A549 (cell line): ENCODE results near the gene RRAS2. TPM values are rescaled to one million over a fixed set of nuclear protein-coding genes. Genes with fewer than 3 reads are reported as not detected.

Experiments used
- ATAC-seq, 2 experiments: fragments of 200-7000 bp in 1 of 2; fragments of >200 bp in 1 of 2; cut with Nextera tagmentation in 1 of 2; cut with Tn5 transposase in 1 of 2; 3 replicates each; pipeline versions ENCODE4 v1.8.0 to v1.9.1; 2018 to 2020; ENCODE audit warnings: mild to moderate bottlenecking in 1 of 2, moderate library complexity in 1 of 2
- CTCF ChIA-PET: fragments of 300-600 bp; sonication (Branson Sonifier 250); formaldehyde crosslinking; extraction: SDS; loops from one replicate; lab custom pipeline; 2021; ENCODE audit warnings: antibody characterized with exemption, inconsistent platforms; lab: Yijun Ruan, JAX
- POLR2A ChIA-PET: fragments of 350-600 bp; formaldehyde crosslinking; extraction: SDS; loops from one replicate; lab custom pipeline; 2021; ENCODE audit warnings: antibody characterized with exemption, inconsistent platforms; lab: Yijun Ruan, JAX
- DNase-seq, 2 experiments: peaks; one replicate each; pipeline versions ENCODE4 v3.0.0 to v3.0.0-alpha.2; 2011 to 2016; ENCODE audit warnings: low read depth in 1 of 2, low spot score in 1 of 2
- FAIRE-seq: peaks from 2 replicates; lab custom pipeline; 2011; peaks lifted over from hg19 to GRCh38; lab: Jason Lieb, UNC
- H3K27ac ChIP-seq, 2 experiments: fragments of >200 bp; sonication (Bioruptor Twin); formaldehyde crosslinking; 3 replicates each; pipeline ENCODE4 v1.5.1; 2016 to 2017
- H3K4me1 ChIP-seq: fragments of >200 bp; sonication (Bioruptor Twin); formaldehyde crosslinking; 3 replicates; pipeline ENCODE4 v1.6.1; 2016
- H3K4me2 ChIP-seq: fragments of >200 bp; sonication (Bioruptor Twin); formaldehyde crosslinking; 3 replicates; pipeline ENCODE4 v1.6.1; 2016
- H3K4me3 ChIP-seq: fragments of >200 bp; sonication (Bioruptor Twin); formaldehyde crosslinking; 3 replicates; pipeline ENCODE4 v1.5.1; 2016
- H3K9me3 ChIP-seq: fragments of >200 bp; sonication (Bioruptor Twin); formaldehyde crosslinking; 3 replicates; pipeline ENCODE4 v1.6.1; 2016
- ATOH8 ChIP-seq: fragments of 250-450 bp; sonication (Bioruptor Pico); IDR thresholded peaks from 2 replicates; pipeline ENCODE4 v1.5.0; 2020; ENCODE audit warnings: low read depth, mild to moderate bottlenecking, moderate library complexity
- CBX2 ChIP-seq: fragments of 200-600 bp; sonication (generic); IDR thresholded peaks from 2 replicates; pipeline ENCODE4 v1.6.1; 2016; ENCODE audit warnings: low read depth, mild to moderate bottlenecking, borderline replicate concordance
- CBX8 ChIP-seq: fragments of 200-600 bp; sonication (generic); IDR thresholded peaks from 2 replicates; pipeline ENCODE4 v1.6.1; 2016
- CHD4 ChIP-seq: fragments of 200-600 bp; sonication (generic); IDR thresholded peaks from 2 replicates; pipeline ENCODE4 v1.6.1; 2016; ENCODE audit warnings: antibody characterized with exemption, mild to moderate bottlenecking, borderline replicate concordance
- E2F6 ChIP-seq: IDR thresholded peaks from 2 replicates; pipeline ENCODE4 v1.6.1; 2012; ENCODE audit warnings: low read depth, borderline replicate concordance
- ELK1 ChIP-seq: fragments of 150-350 bp; IDR thresholded peaks from 2 replicates; pipeline ENCODE4 v1.6.1; 2014; ENCODE audit warnings: low read depth, mild to moderate bottlenecking, low read length
- FOXS1 ChIP-seq: fragments of 250-450 bp; sonication (Bioruptor Pico); IDR thresholded peaks from 2 replicates; pipeline ENCODE4 v1.5.0; 2020; ENCODE audit warnings: mild to moderate bottlenecking, moderate library complexity
- GATA3 ChIP-seq: IDR thresholded peaks from 2 replicates; pipeline ENCODE4 v1.6.1; 2012; ENCODE audit warnings: borderline replicate concordance
- HOXA7 ChIP-seq: fragments of 250-450 bp; sonication (Bioruptor Pico); IDR thresholded peaks from 2 replicates; pipeline ENCODE4 v1.5.0; 2020; ENCODE audit warnings: mild to moderate bottlenecking, moderate library complexity
- HOXB13 ChIP-seq: fragments of 250-450 bp; sonication (Bioruptor Pico); IDR thresholded peaks from 2 replicates; pipeline ENCODE4 v1.5.0; 2020; ENCODE audit warnings: low read depth, mild to moderate bottlenecking, moderate library complexity
- HOXB5 ChIP-seq: fragments of 250-450 bp; sonication (Bioruptor Pico); IDR thresholded peaks from 2 replicates; pipeline ENCODE4 v1.5.0; 2020; ENCODE audit warnings: mild to moderate bottlenecking, moderate library complexity
- JUN ChIP-seq, 2 experiments: fragments of >200 bp; sonication (Bioruptor Twin); formaldehyde crosslinking; IDR thresholded peaks; 2 replicates in 1 of 2; 3 replicates in 1 of 2; pipeline ENCODE4 v1.6.1; 2016 to 2017
- JUNB ChIP-seq: fragments of >200 bp; sonication (Bioruptor Twin); formaldehyde crosslinking; IDR thresholded peaks from 2 replicates; pipeline ENCODE4 v1.6.1; 2016
- MAFK ChIP-seq: fragments of 450-650 bp; IDR thresholded peaks from 2 replicates; pipeline ENCODE4 v1.6.1; 2014; ENCODE audit not compliant: partially characterized antibody
- MAZ ChIP-seq: fragments of 150-350 bp; IDR thresholded peaks from 2 replicates; pipeline ENCODE4 v1.6.1; 2014; ENCODE audit warnings: antibody characterized with exemption, low read depth, low read length, borderline replicate concordance
- MYC ChIP-seq: IDR thresholded peaks from 2 replicates; pipeline ENCODE4 v1.6.1; 2012; ENCODE audit warnings: mild to moderate bottlenecking, inconsistent platforms, low read length, improper control_type of control experiment, borderline replicate concordance
- NPAS2 ChIP-seq: fragments of 250-450 bp; sonication (Bioruptor Pico); IDR thresholded peaks from 2 replicates; pipeline ENCODE4 v1.8.0; 2022; ENCODE audit warnings: mild to moderate bottlenecking, moderate library complexity, borderline replicate concordance
- POLR2AphosphoS2 ChIP-seq: conservative IDR thresholded peaks from 2 replicates; pipeline ENCODE4 v1.6.1; 2012; ENCODE audit warnings: low read length, improper control_type of control experiment, inconsistent platforms
- RAD21 ChIP-seq, 2 experiments: fragments of >200 bp in 1 of 2; sonication (Bioruptor Twin) in 1 of 2; formaldehyde crosslinking in 1 of 2; IDR thresholded peaks in 1 of 2; conservative IDR thresholded peaks in 1 of 2; 2 replicates in 1 of 2; 3 replicates in 1 of 2; pipeline ENCODE4 v1.6.1; 2012 to 2018; ENCODE audit warnings: inconsistent platforms in 1 of 2
- RCOR1 ChIP-seq: fragments of 150-350 bp; IDR thresholded peaks from 2 replicates; pipeline ENCODE4 v1.6.1; 2014; ENCODE audit warnings: antibody characterized with exemption, low read length, low read depth
- RFX5 ChIP-seq: fragments of 450-650 bp; IDR thresholded peaks from 2 replicates; pipeline ENCODE4 v1.7.1; 2014; ENCODE audit warnings: antibody characterized with exemption, mild to moderate bottlenecking, moderate library complexity
- SREBF2 ChIP-seq: fragments of 450-650 bp; IDR thresholded peaks from 2 replicates; pipeline ENCODE4 v1.6.1; 2014; ENCODE audit warnings: mild to moderate bottlenecking, moderate library complexity
- ZFP36 ChIP-seq: fragments of 450-650 bp; IDR thresholded peaks from 2 replicates; pipeline ENCODE4 v1.6.1; 2014; ENCODE audit warnings: borderline replicate concordance; ENCODE audit not compliant: partially characterized antibody
- ZNF302 ChIP-seq: fragments of 250-450 bp; sonication (Bioruptor Pico); IDR thresholded peaks from 2 replicates; pipeline ENCODE4 v1.9.0; 2021; ENCODE audit warnings: inconsistent platforms, mild to moderate bottlenecking, moderate library complexity
- WGBS: methylation state at CpG from one replicate; pipeline ENCODE4 v1.1.6; 2017; ENCODE audit errors: missing lambda C conversion rate; 5-methylcytosine and 5-hydroxymethylcytosine counted together
- polyA plus RNA-seq, 4 experiments: library from polyadenylated mRNA; depleted of rRNA in 3 of 4; stranded (reverse); fragments of >200 nt; fragmentation: RNase III in 1 of 4; extraction: RNeasy Plus Mini Kit Qiagen cat#74134 plus additional on column Dnase treatment in 1 of 4; gene quantifications; 2 replicates in 3 of 4; 3 replicates in 1 of 4; pipeline ENCODE4 v1.2.3, GENCODE V29; 2011 to 2017
- TF ChIP-seq, protein P1 (sequence below): fragments of 200-600 bp; sonication (generic); IDR thresholded peaks from 2 replicates; pipeline ENCODE4 v1.6.1; 2016; ENCODE audit warnings: antibody characterized with exemption, mild to moderate bottlenecking, moderate library complexity

The RRAS2 gene
- polyA plus RNA-seq, 2 of the 4 experiments (the other 2 are of a cell fraction), result 37.9 to 48.2 TPM

DNA sequence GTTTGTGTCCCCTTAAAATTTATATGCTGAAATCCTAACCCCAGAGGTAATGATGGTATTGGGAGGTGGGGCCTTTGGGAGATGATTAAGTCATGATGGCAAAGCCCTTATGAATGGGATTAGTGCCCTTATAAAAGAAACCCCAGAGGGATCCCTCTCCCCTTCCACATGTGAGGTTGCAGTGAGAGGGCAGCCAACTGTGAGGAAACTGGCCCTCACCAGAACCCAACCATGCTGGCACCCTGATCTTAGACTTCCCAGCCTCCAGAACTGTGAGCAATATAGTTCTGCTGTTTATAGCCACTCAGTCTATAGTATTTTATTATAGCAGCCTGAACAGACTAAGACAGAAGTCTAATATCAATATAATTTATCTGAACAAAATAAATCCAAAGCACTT is 27.1 kb upstream of the RRAS2 start:
- Histone ChIP-seq H3K4me3 (no peak overlapping the region), H3K4me1 (peaks cover 16% of the 10 kb centered on the region), H3K4me2 (no peak overlapping the region), H3K9me3 (no peaks in the 10 kb centered on the region), H3K27ac (no peak overlapping the region)
- ATAC-seq (no peak), FAIRE-seq (no peak), DNase-seq (no peak)
- TF ChIP-seq, protein P1, sequence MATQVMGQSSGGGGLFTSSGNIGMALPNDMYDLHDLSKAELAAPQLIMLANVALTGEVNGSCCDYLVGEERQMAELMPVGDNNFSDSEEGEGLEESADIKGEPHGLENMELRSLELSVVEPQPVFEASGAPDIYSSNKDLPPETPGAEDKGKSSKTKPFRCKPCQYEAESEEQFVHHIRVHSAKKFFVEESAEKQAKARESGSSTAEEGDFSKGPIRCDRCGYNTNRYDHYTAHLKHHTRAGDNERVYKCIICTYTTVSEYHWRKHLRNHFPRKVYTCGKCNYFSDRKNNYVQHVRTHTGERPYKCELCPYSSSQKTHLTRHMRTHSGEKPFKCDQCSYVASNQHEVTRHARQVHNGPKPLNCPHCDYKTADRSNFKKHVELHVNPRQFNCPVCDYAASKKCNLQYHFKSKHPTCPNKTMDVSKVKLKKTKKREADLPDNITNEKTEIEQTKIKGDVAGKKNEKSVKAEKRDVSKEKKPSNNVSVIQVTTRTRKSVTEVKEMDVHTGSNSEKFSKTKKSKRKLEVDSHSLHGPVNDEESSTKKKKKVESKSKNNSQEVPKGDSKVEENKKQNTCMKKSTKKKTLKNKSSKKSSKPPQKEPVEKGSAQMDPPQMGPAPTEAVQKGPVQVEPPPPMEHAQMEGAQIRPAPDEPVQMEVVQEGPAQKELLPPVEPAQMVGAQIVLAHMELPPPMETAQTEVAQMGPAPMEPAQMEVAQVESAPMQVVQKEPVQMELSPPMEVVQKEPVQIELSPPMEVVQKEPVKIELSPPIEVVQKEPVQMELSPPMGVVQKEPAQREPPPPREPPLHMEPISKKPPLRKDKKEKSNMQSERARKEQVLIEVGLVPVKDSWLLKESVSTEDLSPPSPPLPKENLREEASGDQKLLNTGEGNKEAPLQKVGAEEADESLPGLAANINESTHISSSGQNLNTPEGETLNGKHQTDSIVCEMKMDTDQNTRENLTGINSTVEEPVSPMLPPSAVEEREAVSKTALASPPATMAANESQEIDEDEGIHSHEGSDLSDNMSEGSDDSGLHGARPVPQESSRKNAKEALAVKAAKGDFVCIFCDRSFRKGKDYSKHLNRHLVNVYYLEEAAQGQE, result no peak
- no peak for TF ChIP-seq HOXB5
- TF ChIP-seq FOXS1 (CRISPR knock-in tag), result no peak
- no peak for TF ChIP-seq HOXB13 (CRISPR knock-in tag)
- TF ChIP-seq MYC, result no peak
- no peak for TF ChIP-seq CHD4
- TF ChIP-seq GATA3, result no peak
- no peak for TF ChIP-seq ZFP36
- no peak for TF ChIP-seq MAZ
- TF ChIP-seq RCOR1, result no peak
- TF ChIP-seq JUN (IDR thresholded peaks at IDR 0.05), result no peak
- no peak for TF ChIP-seq MAFK
- no peak for TF ChIP-seq ATOH8 (CRISPR knock-in tag)
- no peak for TF ChIP-seq ZNF302 (CRISPR knock-in tag)
- no peak for TF ChIP-seq POLR2AphosphoS2
- CTCF ChIA-PET, result no interaction called here
- POLR2A ChIA-PET, result no interaction called here

- no peaks in the 10 kb centered on the region for H3K9me3 ChIP-seq
- H3K4me3 ChIP-seq, result no peak overlapping the region
- H3K27ac ChIP-seq, result no peak overlapping the region
- DNase-seq, result no peak
- 67% methylated on average over 1 of the region's 1 CpG for WGBS
- FAIRE-seq, result no peak
- ChIA-PET POLR2A (no interaction called here), CTCF (interaction anchor here (0.6 to 2.2 kb wide), 7 partner anchors 10 to 521 kb away, joined by 3 to 8 read pairs (median 4); no protein-coding TSS in a partner anchor)
- ATAC-seq, result no peak
- TF ChIP-seq E2F6, result no peak
- TF ChIP-seq RFX5, result no peak
- TF ChIP-seq, protein P1, result no peak
- no peak for TF ChIP-seq SREBF2
- TF ChIP-seq ELK1, result no peak
- no peak for TF ChIP-seq NPAS2 (CRISPR knock-in tag)
- TF ChIP-seq MAZ, result no peak
- no peak for TF ChIP-seq FOXS1 (CRISPR knock-in tag)
- no peak for TF ChIP-seq RAD21 (conservative IDR thresholded peaks at IDR 0.05 in 1 of 2, IDR thresholded peaks at IDR 0.05 in 1 of 2)
- TF ChIP-seq CBX8, result no peak
- TF ChIP-seq HOXB5, result no peak
- TF ChIP-seq HOXA7 (CRISPR knock-in tag), result no peak
- no peak for TF ChIP-seq JUNB
- no peak for TF ChIP-seq CBX2
- H3K4me2 ChIP-seq, result no peak overlapping the region
- peaks cover 10% of the 10 kb centered on the region for H3K4me1 ChIP-seq
These were observed 25.4 kb upstream of the RRAS2 start for GRCh38 chr11:14384338-14384737.
